HL-60/S4 treated with phorbol 12-myristate 13-acetate at 8.2 ng/mL for 4 days and 3 days (cell line): Measurements from ENCODE around the gene MRO.

Source experiments
- in situ Hi-C: fragments of 300-500 bp; cut with MboI; formaldehyde crosslinking; loops from 2 replicates; pipeline ENCODE4 v1.15.0; 2022; ENCODE audit warnings: low sequenced_read_pairs

The MRO gene

GRCh38 chr18:50839341-50839740 lies 19.5 kb upstream of the MRO start:
- in situ Hi-C loops, result loop anchor here (25.0 kb wide), 1 partner anchor 198 kb away; the partner anchor contains the start of gene SMAD4

- in situ Hi-C loops, result loop anchor here (25.0 kb wide), 1 partner anchor 201 kb away; the partner anchor contains the start of gene SMAD4
Measured at GRCh38 chr18:50836521-50836957, 16.7 kb upstream of the MRO start.

- in situ Hi-C loops, result loop anchor here (25.0 kb wide), 1 partner anchor 204 kb away; the partner anchor contains the start of gene SMAD4
Measured at GRCh38 chr18:50833496-50833895, 13.7 kb upstream of the MRO start.

GRCh38 chr18:50832754-50833153 lies 12.9 kb upstream of the MRO start:
- in situ Hi-C loops, result loop anchor here (25.0 kb wide), 1 partner anchor 205 kb away; the partner anchor contains the start of gene SMAD4

GRCh38 chr18:50830544-50830943 lies 10.7 kb upstream of the MRO start:
- in situ Hi-C loops, result loop anchor here (25.0 kb wide), 1 partner anchor 207 kb away; the partner anchor contains the start of gene SMAD4

GRCh38 chr18:50829644-50830043 lies 9.8 kb upstream of the MRO start:
- in situ Hi-C loops, result loop anchor here (25.0 kb wide), 1 partner anchor 208 kb away; the partner anchor contains the start of gene SMAD4

GRCh38 chr18:50826027-50826426 lies 6.2 kb upstream of the MRO start:
- in situ Hi-C loops, result loop anchor here (25.0 kb wide), 1 partner anchor 211 kb away; the partner anchor contains the start of gene SMAD4

GRCh38 chr18:50825621-50826020 lies 5.8 kb upstream of the MRO start:
- in situ Hi-C loops, result loop anchor here (25.0 kb wide), 1 partner anchor 212 kb away; the partner anchor contains the start of gene SMAD4

GRCh38 chr18:50822756-50823155 lies 2.9 kb upstream of the MRO start:
- in situ Hi-C loops, result no loop called here

- in situ Hi-C loops, result no loop called here
Measured at GRCh38 chr18:50820901-50821520, 1.2 kb upstream of the MRO start.

GRCh38 chr18:50819027-50819727 lies 639 bp downstream of the MRO start:
- in situ Hi-C loops, result no loop called here

GRCh38 chr18:50816419-50817166 lies 3.2 kb downstream of the MRO start:
- in situ Hi-C loops, result no loop called here

GRCh38 chr18:50814395-50814794 lies 5.4 kb downstream of the MRO start:
- in situ Hi-C loops, result no loop called here

- in situ Hi-C loops, result no loop called here
Measured at GRCh38 chr18:50813353-50813752, 6.5 kb downstream of the MRO start.

- in situ Hi-C loops, result no loop called here
Measured at GRCh38 chr18:50812834-50813233, 7.0 kb downstream of the MRO start.

- in situ Hi-C loops, result no loop called here
Measured at GRCh38 chr18:50807176-50807575, 12.6 kb downstream of the MRO start.

- in situ Hi-C loops, result no loop called here
Measured at GRCh38 chr18:50806208-50806616, 13.6 kb downstream of the MRO start.

- in situ Hi-C loops, result no loop called here
Measured at GRCh38 chr18:50805732-50806131, 14.1 kb downstream of the MRO start.

GRCh38 chr18:50803592-50803991 lies 16.2 kb downstream of the MRO start:
- in situ Hi-C loops, result no loop called here

- in situ Hi-C loops, result no loop called here
Measured at GRCh38 chr18:50802141-50802540, 17.7 kb downstream of the MRO start.

GRCh38 chr18:50797142-50797541 lies 22.7 kb downstream of the MRO start:
- in situ Hi-C loops, result no loop called here
